ENCODE measurements around the gene REXO5. TPM values are rescaled to one million over a fixed set of nuclear protein-coding genes. Genes with fewer than 3 reads are reported as not detected.
"Not testable (repeated sequence)": the region's sequence is repeated elsewhere in the genome, so short reads cannot be mapped to it uniquely, and the experiment has no call there.

REXO5 gene
- total and polyA plus RNA-seq, 2 donors (not counting 3 experiments of a cell fraction or from before 2014, with no cell fraction given) = 2.3 to 11.5 TPM

GRCh38 chr16:20860995-20861394 is 54.7 kb downstream of the REXO5 start:
- H3K4me2 ChIP-seq (ENCODE audit: insufficient read depth, low read length); H4K20me1 ChIP-seq (replicated peaks; ENCODE audit: control insufficient read depth, extremely low read depth, insufficient read depth, low read length); BruUV-seq (replicated peaks); H3K9me1 ChIP-seq (replicated peaks; ENCODE audit: control insufficient read depth, extremely low read depth, insufficient read depth, low read length); intact Hi-C loops (cut with micrococcal nuclease); H3K9me3 ChIP-seq (replicated peaks; ENCODE audit: control insufficient read depth, insufficient read depth, low read length); FAIRE-seq; H3K27me3 ChIP-seq (ENCODE audit: control insufficient read depth in 2 of 2, insufficient read depth in 2 of 2, low read length in 2 of 2); DNase-seq (ENCODE audit: low read depth, low spot score); H3K4me3 ChIP-seq (replicated peaks in 1 of 3; ENCODE audit: insufficient read depth in 1 of 3, low read depth in 1 of 3, low read length in 3 of 3); dilution Hi-C loops (cut with MboI; ENCODE audit: extremely low pct_ligation_motif_present, low sequenced_read_pairs); CTCF ChIA-PET; H2AFZ ChIP-seq (ENCODE audit: low read depth, low read length); H3K27ac ChIP-seq (ENCODE audit: insufficient read depth, low read depth, low read length); H3K9ac ChIP-seq (replicated peaks; ENCODE audit: extremely low read depth, insufficient read depth, low read length): not testable (repeated sequence)
- POLR2A ChIA-PET = interaction anchor here (0.7 kb wide), 1 partner anchor 10 kb away, joined by 3 read pairs; no protein-coding TSS in a partner anchor
- Histone ChIP-seq H3K4me1 (ENCODE audit: control insufficient read depth, extremely low read depth, insufficient read depth, low read length) (peaks cover 19% of the 10 kb centered on the region), H3K36me3 (ENCODE audit: control insufficient read depth in 2 of 2, extremely low read depth in 1 of 2, insufficient read depth in 2 of 2, low read length in 2 of 2) (peaks cover 22 to 25% of the 10 kb centered on the region in 2 experiments), H3K79me2 (ENCODE audit: control insufficient read depth, insufficient read depth, low read length) (peaks cover 58% of the 10 kb centered on the region)

DNA sequence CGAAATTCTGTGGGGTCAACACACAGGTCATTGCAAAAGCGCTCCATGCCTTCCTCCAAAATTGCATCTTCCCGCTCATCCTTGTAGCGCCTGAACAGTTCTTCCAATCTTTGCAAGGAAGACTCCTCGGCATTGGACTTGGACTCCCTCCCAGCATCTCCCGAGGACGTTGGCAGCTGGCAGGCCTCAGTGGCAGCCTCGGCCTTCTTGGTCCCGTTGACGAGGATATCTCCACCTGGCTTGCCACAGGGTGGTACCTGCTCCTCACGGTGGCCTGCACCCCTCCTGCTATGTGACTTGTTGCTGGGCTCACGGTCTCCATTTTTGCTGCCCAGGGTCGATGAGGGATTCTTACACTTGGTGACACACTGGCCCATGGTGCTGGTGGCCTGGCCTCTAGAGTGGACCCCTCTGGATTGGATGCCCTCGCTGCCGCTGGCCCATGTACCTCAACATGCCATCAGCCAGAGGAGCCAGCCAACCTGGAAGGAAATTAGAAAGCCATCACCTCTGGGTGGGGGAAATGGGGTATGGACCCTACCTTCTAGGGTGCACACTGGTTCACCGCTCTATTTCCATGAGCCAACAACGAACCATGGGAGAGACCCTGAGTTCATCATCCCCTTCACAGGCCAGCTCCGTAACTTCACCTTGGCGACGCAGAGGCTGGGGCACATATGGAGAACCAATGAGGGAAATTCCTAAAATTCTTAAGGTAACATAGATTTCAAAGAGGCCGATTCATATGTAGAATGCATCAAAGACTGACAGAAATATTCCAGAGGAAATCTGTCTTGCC is 56.0 kb downstream of the REXO5 start:
- no peak overlapping the region for H3K4me2 ChIP-seq (ENCODE audit: insufficient read depth, low read length)
- no peaks in the 10 kb centered on the region for H3K9me3 ChIP-seq (replicated peaks; ENCODE audit: control insufficient read depth, insufficient read depth, low read length)
- CTCF ChIA-PET = no interaction called here
- no peak overlapping the region for H3K9ac ChIP-seq (replicated peaks; ENCODE audit: extremely low read depth, insufficient read depth, low read length)
- peaks cover 63% of the 10 kb centered on the region for H3K79me2 ChIP-seq (ENCODE audit: control insufficient read depth, insufficient read depth, low read length)
- no peak overlapping the region for H2AFZ ChIP-seq (ENCODE audit: low read depth, low read length)
- H3K36me3 ChIP-seq (ENCODE audit: control insufficient read depth in 2 of 2, extremely low read depth in 1 of 2, insufficient read depth in 2 of 2, low read length in 2 of 2) = peaks cover 13 to 21% of the 10 kb centered on the region in 2 experiments
- DNase-seq (ENCODE audit: low read depth, low spot score) (no peak), FAIRE-seq (no peak)
- POLR2A ChIA-PET = no interaction called here
- dilution Hi-C loops (cut with MboI; ENCODE audit: extremely low pct_ligation_motif_present, low sequenced_read_pairs) (no loop called here), intact Hi-C loops (cut with micrococcal nuclease) (no loop called here)
- no peaks in the 10 kb centered on the region for H4K20me1 ChIP-seq (replicated peaks; ENCODE audit: control insufficient read depth, extremely low read depth, insufficient read depth, low read length)
- H3K27me3 ChIP-seq (ENCODE audit: control insufficient read depth in 2 of 2, insufficient read depth in 2 of 2, low read length in 2 of 2) = no peaks in the 10 kb centered on the region
- BruUV-seq (replicated peaks) = no TSS peak
- TF ChIP-seq CTCF (IDR thresholded peaks at IDR 0.05; ENCODE audit: extremely low read depth in 1 of 2, insufficient read depth in 1 of 2, low read depth in 1 of 2, low read length in 2 of 2) (no peak), FOS (IDR thresholded peaks at IDR 0.05; ENCODE audit: borderline replicate concordance, insufficient read depth, low read length) (no peak), GATA2 (IDR thresholded peaks at IDR 0.05; ENCODE audit: insufficient read depth, insufficient read length, low read depth, low read length) (no peak), JUN (IDR thresholded peaks at IDR 0.05; ENCODE audit: borderline replicate concordance, insufficient read depth, insufficient read length, low read depth) (no peak), POLR2A (IDR thresholded peaks at IDR 0.05; ENCODE audit: low read depth, low read length) (no peak), MYC (IDR thresholded peaks at IDR 0.05; ENCODE audit: low read depth, low read length) (no peak), EZH2 (IDR thresholded peaks at IDR 0.05; ENCODE audit: borderline replicate concordance, low read depth, low read length, severe bottlenecking) (no peak), MAX (IDR thresholded peaks at IDR 0.05; ENCODE audit: insufficient read depth, insufficient read length) (no peak), POLR2AphosphoS5 (IDR thresholded peaks at IDR 0.05; ENCODE audit: insufficient read depth, low read depth, low read length) (no peak)
- H3K4me3 ChIP-seq (replicated peaks in 1 of 3; ENCODE audit: insufficient read depth in 1 of 3, low read depth in 1 of 3, low read length in 3 of 3) = no peak overlapping the region
- H3K9me1 ChIP-seq (replicated peaks; ENCODE audit: control insufficient read depth, extremely low read depth, insufficient read depth, low read length) = no peaks in the 10 kb centered on the region
- no peak overlapping the region for H3K27ac ChIP-seq (ENCODE audit: insufficient read depth, low read depth, low read length)
- H3K4me1 ChIP-seq (ENCODE audit: control insufficient read depth, extremely low read depth, insufficient read depth, low read length) = peaks cover 32% of the 10 kb centered on the region

All from endothelial cell of umbilical vein (primary cell).